Adrenal gland (tissue), 12 donors: ENCODE measurements around the gene GNB1L. TPM values are rescaled to one million over a fixed set of nuclear protein-coding genes. Genes with fewer than 3 reads are reported as not detected.

ENCODE experiments used
- DNase-seq, 7 donors: peaks; one replicate each; pipeline ENCODE4 v3.0.0-alpha.2; 2019 to 2020
- H3K27ac ChIP-seq, 5 donors: fragments of 200-600 bp; sonication (generic) in 4 of 5; 1 replicate in 3 of 5; 2 replicates in 2 of 5; pipeline versions ENCODE4 v1.5.1 to v1.8.0; 2016 to 2020; ENCODE audit warnings: mild to moderate bottlenecking in 1 of 5
- H3K27me3 ChIP-seq: fragments of 200-600 bp; 2 replicates; pipeline ENCODE4 v1.8.0; 2021
- H3K36me3 ChIP-seq, 2 donors: fragments of 200-600 bp; replicated peaks in 1 of 2; 1 replicate in 1 of 2; 2 replicates in 1 of 2; pipeline versions ENCODE4 v1.5.1 to v1.8.0; 2018 to 2022
- H3K4me1 ChIP-seq, 2 donors: fragments of 200-600 bp; replicated peaks in 1 of 2; 1 replicate in 1 of 2; 2 replicates in 1 of 2; pipeline versions ENCODE4 v1.5.1 to v1.8.0; 2018 to 2021
- H3K4me3 ChIP-seq, 4 donors: fragments of 200-600 bp; sonication (generic) in 3 of 4; one replicate each; pipeline ENCODE4 v1.5.1; 2016 to 2018
- H3K9me3 ChIP-seq, 3 donors: fragments of 200-600 bp; sonication (generic) in 1 of 3; replicated peaks in 1 of 3; 1 replicate in 2 of 3; 2 replicates in 1 of 3; pipeline versions ENCODE4 v1.5.1 to v1.8.0; 2016 to 2021
- POLR2A ChIP-seq, 2 donors: fragments of 450-650 bp; IDR thresholded peaks; one replicate each; pipeline ENCODE4 v1.6.1; 2017; ENCODE audit warnings: antibody characterized with exemption in 2 of 2, mild to moderate bottlenecking in 2 of 2, moderate library complexity in 1 of 2
- WGBS, 4 donors: extraction: QIAGEN DNeasy Blood & Tissue Kit in 2 of 4; methylation state at CpG; one replicate each; pipeline versions ENCODE4 v1.1.5 to v1.1.7; 2013 to 2017; 5-methylcytosine and 5-hydroxymethylcytosine counted together
- intact Hi-C, 2 donors: fragments of 100-400 bp; cut with DNase I; formaldehyde crosslinking; loops; one replicate each; pipeline versions ENCODE4 v1.14.1 to v1.15.0; 2022 to 2023
- polyA plus RNA-seq, 3 donors: library from polyadenylated mRNA; stranded (reverse); fragments of 200-250 nt in 2 of 3; fragments of 350-450 nt in 1 of 3; fragmentation: Illumina TruSeq in 1 of 3; extraction: RNeasy Lipid Tissue Mini Kit (QIAGEN cat#74804) in 1 of 3; gene quantifications; one replicate each; pipeline ENCODE4 v1.2.3, GENCODE V29; 2013 to 2014
- total RNA-seq, 9 donors: library from RNA; depleted of rRNA in 4 of 9; stranded (reverse); fragments of >200 nt in 4 of 9; fragments of 120-200 nt in 1 of 9; fragmentation: NEBNext Ultra II Directional in 1 of 9; extraction: Animal tissue kit (Norgen Biotek cat#: 25700) in 1 of 9; gene quantifications; one replicate each; pipeline versions ENCODE4 v1.1.0 to v1.2.4, GENCODE V29; 2013 to 2023
- TF ChIP-seq, protein P1 (sequence below), 6 experiments: fragments of 450-650 bp in 4 of 6; fragments of 200-600 bp in 2 of 6; sonication (generic) in 1 of 6; IDR thresholded peaks; 1 replicate in 5 of 6; 2 replicates in 1 of 6; pipeline versions ENCODE4 v1.5.1 to v1.8.0; 2016 to 2021; ENCODE audit warnings: antibody characterized with exemption in 6 of 6, mild to moderate bottlenecking in 2 of 6, moderate library complexity in 1 of 6
- donor health status: healthy with polysubstance abuse.
- donor health status: Bipolar disorder and iron deficiency.
- donor health status: DM: yes; HTN: yes; CAD: no.
- donor health status: DM: no; HTN: no; CAD: no.
- donor health status: DM: no; HTN: no; CAD: no.
- donor health status: DM: yes; HTN: yes; CAD: no.

GNB1L gene
- total and polyA plus RNA-seq, 12 donors, result 0.26 to 6.6 (median 4.2) TPM; not detected in 1

DNA sequence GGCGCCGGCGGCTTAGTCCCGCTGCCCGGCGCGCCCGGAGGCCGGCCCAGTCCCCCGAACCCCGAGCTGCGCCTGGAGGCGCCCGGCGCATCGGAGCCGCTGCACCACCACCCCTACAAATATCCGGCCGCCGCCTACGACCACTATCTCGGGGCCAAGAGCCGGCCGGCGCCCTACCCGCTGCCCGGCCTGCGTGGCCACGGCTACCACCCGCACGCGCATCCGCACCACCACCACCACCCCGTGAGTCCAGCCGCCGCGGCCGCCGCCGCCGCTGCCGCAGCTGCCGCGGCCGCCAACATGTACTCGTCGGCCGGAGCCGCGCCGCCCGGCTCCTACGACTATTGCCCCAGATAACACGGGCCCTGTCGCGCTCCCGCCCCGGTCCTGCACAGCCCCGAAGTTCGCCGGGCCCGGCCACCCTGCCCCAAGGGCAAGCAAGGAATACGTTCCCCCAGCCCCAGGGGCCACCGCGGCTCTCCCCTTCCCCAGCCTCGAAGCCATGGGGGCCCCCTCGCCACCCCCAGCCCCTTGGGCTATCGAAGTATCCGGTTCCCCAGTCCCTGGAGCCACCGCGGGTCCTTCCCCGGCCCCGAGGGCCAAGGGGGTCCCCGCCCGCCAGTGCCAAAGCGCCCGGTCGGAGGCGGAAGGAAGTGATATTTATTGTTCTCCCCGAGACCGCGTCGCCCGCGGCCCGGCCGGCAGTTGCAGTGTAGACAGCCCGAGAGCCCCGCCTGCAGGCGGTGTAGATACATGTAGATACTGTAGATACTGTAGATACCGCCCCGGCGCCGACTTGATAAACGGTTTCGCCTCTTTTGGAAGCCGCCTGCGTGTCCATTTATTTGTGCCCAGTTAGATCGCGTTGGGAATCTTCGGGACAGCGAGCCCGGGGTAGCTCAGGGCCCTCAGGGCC, 87.9 kb downstream of the GNB1L start:
- H3K27me3 ChIP-seq, result peaks cover 80% of the 10 kb centered on the region

DNA sequence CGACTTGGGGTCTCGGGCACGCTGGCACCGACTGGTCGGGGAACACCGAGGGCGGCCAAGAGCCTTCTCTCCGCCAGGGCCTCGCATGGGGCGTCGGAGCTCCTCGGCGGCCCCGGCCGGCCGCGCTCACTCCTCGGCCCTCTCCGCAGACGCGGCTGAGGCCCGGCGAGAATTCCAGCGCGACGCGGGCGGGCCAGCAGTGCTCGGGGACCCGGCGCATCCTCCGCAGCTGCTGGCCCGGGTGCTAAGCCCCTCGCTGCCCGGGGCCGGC, 88.5 kb downstream of the GNB1L start:
- H3K4me1 ChIP-seq, result peaks cover 6 to 11% of the 10 kb centered on the region in 2 donors
- no peak for TF ChIP-seq POLR2A (IDR thresholded peaks at IDR 0.05)
- TF ChIP-seq, protein P1, sequence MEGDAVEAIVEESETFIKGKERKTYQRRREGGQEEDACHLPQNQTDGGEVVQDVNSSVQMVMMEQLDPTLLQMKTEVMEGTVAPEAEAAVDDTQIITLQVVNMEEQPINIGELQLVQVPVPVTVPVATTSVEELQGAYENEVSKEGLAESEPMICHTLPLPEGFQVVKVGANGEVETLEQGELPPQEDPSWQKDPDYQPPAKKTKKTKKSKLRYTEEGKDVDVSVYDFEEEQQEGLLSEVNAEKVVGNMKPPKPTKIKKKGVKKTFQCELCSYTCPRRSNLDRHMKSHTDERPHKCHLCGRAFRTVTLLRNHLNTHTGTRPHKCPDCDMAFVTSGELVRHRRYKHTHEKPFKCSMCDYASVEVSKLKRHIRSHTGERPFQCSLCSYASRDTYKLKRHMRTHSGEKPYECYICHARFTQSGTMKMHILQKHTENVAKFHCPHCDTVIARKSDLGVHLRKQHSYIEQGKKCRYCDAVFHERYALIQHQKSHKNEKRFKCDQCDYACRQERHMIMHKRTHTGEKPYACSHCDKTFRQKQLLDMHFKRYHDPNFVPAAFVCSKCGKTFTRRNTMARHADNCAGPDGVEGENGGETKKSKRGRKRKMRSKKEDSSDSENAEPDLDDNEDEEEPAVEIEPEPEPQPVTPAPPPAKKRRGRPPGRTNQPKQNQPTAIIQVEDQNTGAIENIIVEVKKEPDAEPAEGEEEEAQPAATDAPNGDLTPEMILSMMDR (IDR thresholded peaks at IDR 0.05), result no peak
- H3K36me3 ChIP-seq, result no peaks in the 10 kb centered on the region
- no peaks in the 10 kb centered on the region for H3K9me3 ChIP-seq
- intact Hi-C loops, result no loop called here
- no peak overlapping the region for H3K27ac ChIP-seq
- H3K4me3 ChIP-seq, result peak overlapping the region in 1 of 4 donors; percentile 54
- peaks cover 86% of the 10 kb centered on the region for H3K27me3 ChIP-seq
- 1 to 2% methylated on average over 35 to 36 of the region's 36 CpGs; no CpG with 5 or more reads in 2 of the 4 donors for WGBS, 4 donors
- DNase-seq, result no peak

More for the DNA sequence above, 87.9 kb downstream of the GNB1L start:
- peaks cover 6 to 11% of the 10 kb centered on the region in 2 donors for H3K4me1 ChIP-seq
- H3K4me3 ChIP-seq, result peak overlapping the region in 1 of 4 donors; percentile 54
- no peak overlapping the region for H3K27ac ChIP-seq
- H3K36me3 ChIP-seq, result no peaks in the 10 kb centered on the region
- TF ChIP-seq, protein P1 (IDR thresholded peaks at IDR 0.05), result peak in 1 of 6 experiments; percentile 8
- no peak for TF ChIP-seq POLR2A (IDR thresholded peaks at IDR 0.05)
- H3K9me3 ChIP-seq, result no peaks in the 10 kb centered on the region
- WGBS, 4 donors, result 8 to 35% (median 15%) methylated on average over 27 to 103 of the region's 103 CpGs
- intact Hi-C loops, result no loop called here
- DNase-seq, result peak in 3 of 7 donors; percentile 32 to 42 (median 38)

DNA sequence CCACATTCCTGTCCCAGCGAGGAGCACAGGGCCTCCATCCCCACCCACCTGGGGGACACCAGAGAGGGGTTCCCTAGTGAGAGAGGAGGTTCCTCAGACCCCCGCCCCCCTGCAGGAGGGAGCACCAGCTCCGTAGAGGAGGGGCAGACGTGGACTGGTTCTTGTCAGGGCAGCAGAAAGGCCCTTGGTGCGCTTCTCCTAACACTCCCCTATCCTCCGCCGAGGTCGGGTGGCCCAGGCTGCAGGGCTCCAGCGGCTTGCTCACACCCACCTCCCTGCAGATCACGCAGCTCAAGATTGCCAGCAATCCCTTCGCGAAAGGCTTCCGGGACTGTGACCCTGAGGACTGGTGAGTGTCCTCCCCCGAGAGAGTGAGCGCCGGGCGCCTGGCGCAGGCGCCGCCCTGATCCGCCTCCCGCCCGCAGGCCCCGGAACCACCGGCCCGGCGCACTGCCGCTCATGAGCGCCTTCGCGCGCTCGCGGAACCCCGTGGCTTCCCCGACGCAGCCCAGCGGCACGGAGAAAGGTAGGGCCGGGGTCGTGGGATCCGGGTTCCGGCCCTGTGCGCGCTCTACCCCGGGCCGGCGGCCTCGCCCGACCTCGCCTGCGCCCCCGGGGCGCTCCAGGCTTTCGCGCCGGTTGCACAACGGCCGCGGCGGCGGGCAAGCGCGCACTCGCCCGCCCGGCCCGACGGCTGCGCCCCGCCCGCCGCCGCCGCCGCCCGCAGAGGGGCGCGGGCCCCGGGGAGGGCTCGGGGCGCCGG, 89.0 kb downstream of the GNB1L start:
- peak in 5 of 7 donors; percentile 39 to 65 (median 50) for DNase-seq
- Histone ChIP-seq H3K4me1 (peaks cover 6 to 11% of the 10 kb centered on the region in 2 donors), H3K4me3 (peak overlapping the region in 1 of 4 donors; percentile 54), H3K27me3 (peaks cover 85% of the 10 kb centered on the region), H3K36me3 (no peaks in the 10 kb centered on the region), H3K9me3 (no peaks in the 10 kb centered on the region), H3K27ac (no peak overlapping the region)
- TF ChIP-seq, protein P1 (IDR thresholded peaks at IDR 0.05), result no peak
- TF ChIP-seq POLR2A (IDR thresholded peaks at IDR 0.05), result no peak
- intact Hi-C loops, result no loop called here
- WGBS, 4 donors, result 3 to 12% (median 5%) methylated on average over 11 to 83 of the region's 83 CpGs; no CpG with 5 or more reads in 1 of the 4 donors
